Astrocyte of the cerebellum (primary cell): ENCODE measurements around the gene ISOC2.

Source experiments
- DNase-seq: peaks from one replicate; pipeline ENCODE4 v3.0.0-alpha.2; 2011; ENCODE audit warnings: low read depth
- H3K4me3 ChIP-seq: 2 replicates; pipeline ENCODE4 v1.5.1; 2011; ENCODE audit warnings: mild to moderate bottlenecking, low read depth, low read length, moderate library complexity
- CTCF ChIP-seq: IDR thresholded peaks from 2 replicates; pipeline ENCODE4 v1.5.1; 2012; ENCODE audit warnings: low read length, low read depth, moderate library complexity, mild to moderate bottlenecking; ENCODE audit errors: missing control alignments
- in situ Hi-C: cut with HindIII; loops from 2 replicates; pipeline ENCODE4 v1.10.0; 2017; ENCODE audit warnings: low sequenced_read_pairs

ISOC2 gene

GRCh38 chr19:55482156-55482961, 20.9 kb upstream of the ISOC2 start:
- DNase-seq: no peak
- in situ Hi-C loops: no loop called here
- H3K4me3 ChIP-seq: no peak overlapping the region
- no peak for TF ChIP-seq CTCF

- in situ Hi-C loops: no loop called here
- no peak for TF ChIP-seq CTCF
- no peak overlapping the region for H3K4me3 ChIP-seq
- no peak for DNase-seq
Measured at GRCh38 chr19:55481794-55482155, 20.3 kb upstream of the ISOC2 start.

GRCh38 chr19:55481148-55481793, 19.8 kb upstream of the ISOC2 start:
- no peak for TF ChIP-seq CTCF
- in situ Hi-C loops: no loop called here
- no peak overlapping the region for H3K4me3 ChIP-seq
- DNase-seq: no peak

GRCh38 chr19:55479451-55480230, 18.2 kb upstream of the ISOC2 start:
- H3K4me3 ChIP-seq: no peak overlapping the region
- in situ Hi-C loops: no loop called here
- TF ChIP-seq CTCF: no peak
- no peak for DNase-seq

- DNase-seq: no peak
- H3K4me3 ChIP-seq: no peak overlapping the region
- in situ Hi-C loops: no loop called here
- TF ChIP-seq CTCF: no peak
Measured at GRCh38 chr19:55479045-55479444, 17.6 kb upstream of the ISOC2 start.

GRCh38 chr19:55478364-55478763, 16.9 kb upstream of the ISOC2 start:
- in situ Hi-C loops: no loop called here
- no peak for DNase-seq
- TF ChIP-seq CTCF: no peak
- no peak overlapping the region for H3K4me3 ChIP-seq
